Ovary (tissue), 9 donors: ENCODE data around the gene WBP2NL. TPM values are rescaled to one million over a fixed set of nuclear protein-coding genes. Genes with fewer than 3 reads are reported as not detected.
A peak's percentile ranks its signal among the peaks of the same experiment; 100 is the strongest.

Experiments
- DNase-seq, 5 donors: peaks; one replicate each; pipeline ENCODE4 v3.0.0-alpha.2; 2019 to 2020
- H3K27ac ChIP-seq, 2 donors: fragments of 200-600 bp; one replicate each; pipeline versions ENCODE4 v1.5.1 to v1.8.0; 2019 to 2022
- H3K27me3 ChIP-seq: fragments of 200-600 bp; one replicate; pipeline ENCODE4 v1.8.0; 2022
- H3K36me3 ChIP-seq: fragments of 200-600 bp; sonication (generic); one replicate; pipeline ENCODE4 v1.5.1; 2019
- H3K4me1 ChIP-seq: one replicate; pipeline ENCODE4 v1.8.1; 2013; ENCODE audit warnings: mild to moderate bottlenecking, moderate library complexity; ENCODE audit not compliant: insufficient read depth
- H3K4me3 ChIP-seq: fragments of 200-600 bp; sonication (generic); one replicate; pipeline ENCODE4 v1.5.1; 2017
- H3K9me3 ChIP-seq, 2 donors: fragments of 200-600 bp in 1 of 2; sonication (generic) in 1 of 2; one replicate each; pipeline versions ENCODE4 v1.5.1 to v1.8.1; 2013 to 2019; ENCODE audit warnings: mild to moderate bottlenecking in 1 of 2, moderate library complexity in 1 of 2
- EP300 ChIP-seq: sonication (generic); formaldehyde crosslinking; IDR thresholded peaks from one replicate; pipeline ENCODE4 v1.6.1; 2017; ENCODE audit warnings: antibody characterized with exemption
- POLR2A ChIP-seq: fragments of 450-650 bp; IDR thresholded peaks from one replicate; pipeline ENCODE4 v1.6.1; 2017; ENCODE audit warnings: antibody characterized with exemption, mild to moderate bottlenecking, moderate library complexity
- WGBS, 3 donors: extraction: QIAGEN DNeasy Blood & Tissue Kit in 1 of 3; methylation state at CpG; one replicate each; pipeline versions ENCODE4 v1.1.5 to v1.1.7; 2013 to 2017; 5-methylcytosine and 5-hydroxymethylcytosine counted together
- intact Hi-C, 4 donors: fragments of 100-400 bp; cut with DNase I; formaldehyde crosslinking; loops; one replicate each; pipeline versions ENCODE4 v1.11.0 to v1.15.1; 2022 to 2023
- polyA plus RNA-seq, 2 donors: library from polyadenylated mRNA; stranded (reverse); fragments of 200-250 nt in 1 of 2; fragments of 350-450 nt in 1 of 2; fragmentation: Illumina TruSeq in 1 of 2; extraction: RNeasy Lipid Tissue Mini Kit (QIAGEN cat#74804) in 1 of 2; gene quantifications; one replicate each; pipeline ENCODE4 v1.2.3, GENCODE V29; 2013 to 2014
- total RNA-seq, 7 donors: library from RNA; depleted of rRNA in 2 of 7; stranded (reverse); fragments of >200 nt in 2 of 7; fragmentation: NEBNext Ultra II Directional in 3 of 7; extraction: Animal tissue kit (Norgen Biotek cat#: 25700) in 3 of 7; gene quantifications; one replicate each; pipeline versions ENCODE4 v1.1.0 to v1.2.4, GENCODE V29; 2016 to 2023
- TF ChIP-seq, protein P1 (sequence below), 3 donors: fragments of 450-650 bp in 2 of 3; fragments of 200-600 bp in 1 of 3; IDR thresholded peaks; one replicate each; pipeline versions ENCODE4 v1.5.1 to v1.8.0; 2016 to 2022; ENCODE audit warnings: antibody characterized with exemption in 3 of 3, mild to moderate bottlenecking in 1 of 3
- donor health status: DM: no; HTN: no; CAD: no; lungs with moderate emphysema.
- donor health status: DM: no; HTN: no; CAD: no.
- donor health status: Bipolar disorder and iron deficiency.
- donor health status: DM: yes; HTN: yes; CAD: no.
- donor health status: DM: no; HTN: no; CAD: no.
- donor health status: DM: yes; HTN: yes; CAD: no.

Gene WBP2NL
- total and polyA plus RNA-seq, 9 donors, result 0.48 to 4.5 (median 2.8) TPM

DNA sequence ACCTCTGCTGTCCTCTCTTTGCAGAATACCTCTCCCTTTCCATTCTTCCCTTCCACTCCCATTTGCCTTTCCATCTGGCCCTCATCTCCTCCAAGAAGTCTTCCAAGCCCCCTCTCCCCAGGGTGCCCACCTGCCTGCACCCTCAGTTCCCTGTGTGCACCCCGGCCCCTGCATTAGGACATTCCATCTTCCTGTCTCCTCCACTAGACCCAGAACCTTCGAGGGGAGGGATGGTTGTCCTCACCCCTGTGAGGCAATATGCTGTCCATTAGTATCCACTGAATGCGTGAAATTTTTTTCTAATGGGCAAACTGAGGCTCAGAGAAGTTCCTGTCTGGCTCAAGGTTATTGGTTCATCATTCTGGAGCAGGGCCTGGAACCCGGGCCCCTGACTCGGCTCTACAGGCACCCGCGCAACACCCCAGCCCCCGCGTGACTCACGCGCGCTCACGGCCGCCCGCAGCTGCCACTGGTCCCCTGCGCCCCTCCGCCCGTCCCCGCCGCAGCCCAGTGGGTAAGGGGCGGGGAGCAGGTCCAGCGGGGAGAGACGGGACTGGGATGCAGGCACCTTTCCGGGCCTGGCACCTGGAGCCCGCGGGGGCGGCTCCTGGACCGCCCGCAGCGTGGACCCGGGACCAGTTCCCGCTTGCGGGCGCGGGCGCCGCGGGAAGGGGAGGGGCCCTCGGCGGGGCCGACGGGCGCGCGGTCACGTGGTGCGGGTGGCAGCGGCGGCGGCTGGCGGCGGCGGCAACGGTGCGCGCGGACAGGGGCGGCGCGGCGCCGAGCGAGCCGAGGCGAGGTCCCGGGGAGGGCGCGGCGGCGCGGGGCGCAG, 22.3 kb upstream of the WBP2NL start:
- Histone ChIP-seq H3K36me3 (no peaks in the 10 kb centered on the region), H3K9me3 (no peaks in the 10 kb centered on the region), H3K27me3 (no peaks in the 10 kb centered on the region), H3K4me3 (peak overlapping the region; percentile 24), H3K4me1 (peaks cover 3% of the 10 kb centered on the region), H3K27ac (no peak overlapping the region)
- no peak for TF ChIP-seq POLR2A
- TF ChIP-seq, protein P1, sequence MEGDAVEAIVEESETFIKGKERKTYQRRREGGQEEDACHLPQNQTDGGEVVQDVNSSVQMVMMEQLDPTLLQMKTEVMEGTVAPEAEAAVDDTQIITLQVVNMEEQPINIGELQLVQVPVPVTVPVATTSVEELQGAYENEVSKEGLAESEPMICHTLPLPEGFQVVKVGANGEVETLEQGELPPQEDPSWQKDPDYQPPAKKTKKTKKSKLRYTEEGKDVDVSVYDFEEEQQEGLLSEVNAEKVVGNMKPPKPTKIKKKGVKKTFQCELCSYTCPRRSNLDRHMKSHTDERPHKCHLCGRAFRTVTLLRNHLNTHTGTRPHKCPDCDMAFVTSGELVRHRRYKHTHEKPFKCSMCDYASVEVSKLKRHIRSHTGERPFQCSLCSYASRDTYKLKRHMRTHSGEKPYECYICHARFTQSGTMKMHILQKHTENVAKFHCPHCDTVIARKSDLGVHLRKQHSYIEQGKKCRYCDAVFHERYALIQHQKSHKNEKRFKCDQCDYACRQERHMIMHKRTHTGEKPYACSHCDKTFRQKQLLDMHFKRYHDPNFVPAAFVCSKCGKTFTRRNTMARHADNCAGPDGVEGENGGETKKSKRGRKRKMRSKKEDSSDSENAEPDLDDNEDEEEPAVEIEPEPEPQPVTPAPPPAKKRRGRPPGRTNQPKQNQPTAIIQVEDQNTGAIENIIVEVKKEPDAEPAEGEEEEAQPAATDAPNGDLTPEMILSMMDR (IDR thresholded peaks at IDR 0.05), result no peak
- TF ChIP-seq EP300, result no peak
- no peak for DNase-seq
- intact Hi-C loops, result no loop called here
- 1 to 6% (median 3%) methylated on average over 20 to 70 of the region's 72 CpGs for WGBS, 3 donors

DNA sequence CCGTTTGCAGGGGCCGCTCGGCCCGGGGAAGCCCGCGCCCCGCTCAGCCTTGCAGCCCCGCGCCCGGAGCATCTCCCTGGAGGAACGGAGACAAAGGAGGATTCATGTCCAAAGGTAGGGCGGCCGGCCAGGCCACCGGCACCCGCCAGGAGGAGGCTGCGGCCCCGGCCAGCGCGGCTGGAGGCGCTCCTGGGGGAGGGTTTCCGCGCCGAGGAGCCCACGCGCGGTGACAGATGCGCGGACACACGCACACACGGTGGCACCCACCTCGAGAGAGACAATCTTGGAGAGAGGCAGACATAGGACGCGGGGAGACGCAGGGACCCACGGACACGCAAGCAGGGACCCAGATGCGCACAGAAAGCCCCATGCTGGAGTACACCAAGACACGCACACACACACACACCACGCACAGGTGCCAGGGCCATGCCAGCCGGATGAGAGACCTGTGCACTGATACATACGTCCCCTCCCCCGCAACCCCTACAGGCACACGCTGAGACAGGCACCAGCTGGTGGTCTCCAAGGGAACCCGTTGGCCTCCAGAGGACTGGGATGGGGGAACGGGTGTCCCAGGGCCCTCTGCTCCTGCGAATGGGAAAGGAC, 21.5 kb upstream of the WBP2NL start:
- Histone ChIP-seq H3K4me3 (peak overlapping the region; percentile 12), H3K36me3 (no peaks in the 10 kb centered on the region), H3K27me3 (no peaks in the 10 kb centered on the region), H3K27ac (no peak overlapping the region), H3K9me3 (no peaks in the 10 kb centered on the region), H3K4me1 (peaks cover 3% of the 10 kb centered on the region)
- intact Hi-C loops, result no loop called here
- TF ChIP-seq EP300 (no peak), POLR2A (no peak)
- TF ChIP-seq, protein P1 (IDR thresholded peaks at IDR 0.05), result no peak
- no peak for DNase-seq
- 1 to 2% (median 1%) methylated on average over 42 to 46 of the region's 46 CpGs for WGBS, 3 donors

DNA sequence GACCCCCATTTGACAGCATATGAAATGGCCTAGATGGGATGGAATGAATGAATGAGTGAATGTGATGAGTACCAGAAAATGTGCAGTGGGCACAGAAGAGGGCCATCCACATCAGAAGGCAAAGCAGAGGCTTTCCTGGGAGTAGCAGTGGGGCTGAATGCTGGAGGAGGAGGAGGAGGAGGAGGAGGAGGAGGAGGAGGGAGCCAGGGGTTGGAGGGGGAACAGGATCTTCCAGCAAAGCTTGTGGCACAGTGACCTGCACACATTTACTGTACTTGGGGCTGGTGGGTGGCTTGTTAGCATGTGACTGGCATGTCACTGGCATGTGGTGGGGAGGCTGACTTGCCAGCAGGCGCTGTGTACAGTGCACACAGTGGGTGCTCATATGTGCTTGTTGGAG, 19.9 kb upstream of the WBP2NL start:
- no peak for DNase-seq
- intact Hi-C loops, result no loop called here
- WGBS, 3 donors, result 83 to 100% (median 100%) methylated on average over 1 of the region's 1 CpG

DNA sequence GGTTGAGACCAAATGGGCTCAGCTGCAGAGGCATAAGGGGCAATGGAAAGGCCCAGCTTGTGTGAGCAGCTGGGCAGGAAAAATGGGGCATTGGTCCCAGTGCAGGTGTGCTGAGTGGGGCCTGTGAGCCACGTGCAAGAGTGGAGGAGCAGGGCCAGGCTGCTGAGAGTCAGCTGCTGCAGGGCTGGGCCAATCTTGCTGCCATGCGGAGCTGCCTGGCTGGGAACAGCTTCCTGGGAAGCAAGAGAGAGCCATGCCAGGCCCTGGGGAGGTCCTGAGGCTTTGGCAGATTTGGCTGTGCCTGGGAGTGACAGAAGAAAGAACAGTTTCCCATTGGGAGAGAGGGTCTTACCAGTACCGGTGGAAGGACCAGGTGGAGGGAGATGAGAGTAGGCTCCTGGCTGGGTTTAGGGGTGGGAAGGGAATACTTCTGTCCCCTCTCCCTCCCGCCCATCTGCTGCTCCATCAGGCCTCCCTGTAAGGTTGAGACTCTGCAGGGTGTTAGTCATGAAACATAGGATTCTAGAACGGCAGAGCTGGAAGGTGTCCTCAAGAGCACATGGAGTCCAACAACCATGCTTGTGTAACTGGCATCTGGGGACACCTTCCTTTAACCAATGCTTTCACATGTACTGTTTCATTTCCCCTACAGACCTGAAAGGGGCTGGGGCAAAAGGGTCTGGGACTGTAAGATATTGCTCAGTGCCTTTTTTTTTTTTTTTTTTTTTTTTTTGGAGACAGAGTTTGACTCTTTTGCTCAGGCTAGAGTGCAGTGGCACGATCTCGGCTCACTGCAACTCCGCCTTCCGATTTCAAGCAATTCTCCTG, 19.0 kb upstream of the WBP2NL start:
- peaks cover 3% of the 10 kb centered on the region for H3K4me1 ChIP-seq
- H3K27ac ChIP-seq, result no peak overlapping the region
- H3K27me3 ChIP-seq, result no peaks in the 10 kb centered on the region
- H3K36me3 ChIP-seq, result no peaks in the 10 kb centered on the region
- H3K9me3 ChIP-seq, result no peaks in the 10 kb centered on the region
- WGBS, 3 donors, result 70 to 73% (median 72%) methylated on average over 9 of the region's 9 CpGs
- no peak for DNase-seq
- intact Hi-C loops, result no loop called here
- no peak overlapping the region for H3K4me3 ChIP-seq
- TF ChIP-seq EP300 (no peak), POLR2A (no peak)
- TF ChIP-seq, protein P1 (IDR thresholded peaks at IDR 0.05), result no peak

More for the DNA sequence above, 19.9 kb upstream of the WBP2NL start:
- Histone ChIP-seq H3K36me3 (no peaks in the 10 kb centered on the region), H3K27ac (no peak overlapping the region), H3K4me1 (peaks cover 3% of the 10 kb centered on the region), H3K27me3 (no peaks in the 10 kb centered on the region), H3K9me3 (no peaks in the 10 kb centered on the region), H3K4me3 (no peak overlapping the region)
- no peak for TF ChIP-seq POLR2A
- TF ChIP-seq EP300, result no peak
- TF ChIP-seq, protein P1 (IDR thresholded peaks at IDR 0.05), result no peak
